Fibroblast of skin of scalp (primary cell): ENCODE measurements around the gene SLC16A8.

ENCODE experiments used
- DNase-seq: peaks from one replicate; pipeline ENCODE4 v3.0.0-alpha.2; 2013

Gene SLC16A8

DNA sequence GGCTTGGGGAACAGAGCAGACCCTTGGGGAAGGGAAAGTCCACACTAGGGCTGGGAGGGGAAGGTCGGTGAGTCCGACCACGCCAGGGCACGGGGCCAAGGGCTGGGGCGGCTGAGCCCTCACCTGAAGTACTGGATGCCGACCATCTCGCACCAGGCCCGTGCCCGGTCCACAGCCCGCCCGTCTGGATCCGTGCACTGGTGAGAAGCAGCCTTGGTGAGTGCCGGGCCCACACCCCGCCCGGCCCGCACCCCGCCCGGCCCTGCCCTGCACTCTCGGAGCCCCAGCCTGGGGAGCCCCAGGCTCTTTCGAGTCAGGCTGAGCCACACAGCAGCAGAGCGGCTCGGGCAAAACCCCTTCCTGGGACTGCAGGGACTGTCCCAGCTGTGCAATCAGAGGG is 28.4 kb upstream of the SLC16A8 start:
- DNase-seq = no peak

DNA sequence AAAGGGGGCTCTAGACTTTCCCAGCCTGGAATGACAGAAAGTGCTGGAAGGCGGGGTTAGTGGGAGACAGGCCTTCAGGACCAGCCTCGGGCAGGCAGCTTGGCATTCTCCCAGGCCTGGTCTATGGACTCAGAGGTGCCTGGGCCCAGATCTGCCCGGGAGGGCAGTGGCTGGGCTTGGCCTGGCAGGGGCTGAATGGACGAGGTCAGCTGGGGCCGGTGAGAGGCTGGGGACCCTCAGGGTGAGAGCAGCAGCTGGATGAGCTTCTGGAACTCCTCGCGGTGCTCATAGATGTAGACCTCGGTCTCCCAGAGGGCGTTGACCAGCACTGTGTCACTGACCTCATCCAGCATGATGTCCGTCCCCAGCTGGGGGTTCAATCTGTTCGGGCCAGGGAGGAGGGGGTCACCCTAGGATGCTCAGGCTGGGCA is 28.0 kb upstream of the SLC16A8 start:
- DNase-seq = no peak

GRCh38 chr22:38110863-38111852 is 27.2 kb upstream of the SLC16A8 start:
- DNase-seq = no peak

DNA sequence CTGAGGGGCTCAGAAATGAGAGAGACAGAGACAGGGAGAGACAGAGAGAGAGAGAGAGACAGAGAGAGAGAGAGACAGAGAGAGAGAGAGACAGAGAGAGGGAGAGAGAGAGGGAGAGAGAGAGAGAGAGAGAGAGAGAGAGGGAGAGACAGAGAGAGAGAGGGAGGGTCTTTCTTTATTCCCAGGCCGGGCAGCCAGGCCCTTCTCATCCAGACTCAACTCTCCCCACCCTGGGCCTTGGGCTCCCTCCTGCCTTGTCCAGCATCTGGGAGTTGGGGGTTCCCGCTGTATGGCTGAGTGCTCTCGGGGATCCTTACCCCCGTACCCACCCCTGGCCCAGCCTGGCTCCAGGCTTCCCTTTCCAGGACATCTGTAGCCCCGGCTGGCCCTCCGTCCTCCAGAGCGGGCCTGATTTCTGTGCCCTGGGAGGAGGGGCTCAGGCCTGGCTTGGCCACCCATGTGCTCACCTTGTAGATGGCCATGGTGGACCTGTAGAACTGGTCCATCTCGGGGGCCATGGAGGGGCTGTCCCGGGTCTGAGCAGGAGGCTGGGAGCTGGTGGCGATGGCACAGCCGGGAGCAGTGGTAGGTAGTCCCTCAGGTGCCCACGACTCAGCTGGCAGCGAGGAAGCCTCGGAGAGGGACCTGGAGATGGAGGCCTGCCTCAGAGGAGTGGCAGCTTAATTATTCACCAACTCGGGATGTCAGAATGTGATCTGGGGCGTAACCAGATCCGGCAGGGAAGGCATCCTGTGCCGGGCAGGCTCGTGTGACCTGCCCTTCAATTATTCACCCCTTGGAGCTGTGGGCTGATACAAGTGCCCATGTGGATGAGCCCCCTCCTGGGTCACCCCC is 26.3 kb upstream of the SLC16A8 start, which contains the start of gene BAIAP2L2:
Gene BAIAP2L2 (minus strand): TSS at position 677 of the 855 bp plus-strand sequence. CDS start 159 bp downstream, at position 518.
- DNase-seq = no peak

GRCh38 chr22:38109371-38110001 is 25.5 kb upstream of the SLC16A8 start:
- DNase-seq = no peak

DNA sequence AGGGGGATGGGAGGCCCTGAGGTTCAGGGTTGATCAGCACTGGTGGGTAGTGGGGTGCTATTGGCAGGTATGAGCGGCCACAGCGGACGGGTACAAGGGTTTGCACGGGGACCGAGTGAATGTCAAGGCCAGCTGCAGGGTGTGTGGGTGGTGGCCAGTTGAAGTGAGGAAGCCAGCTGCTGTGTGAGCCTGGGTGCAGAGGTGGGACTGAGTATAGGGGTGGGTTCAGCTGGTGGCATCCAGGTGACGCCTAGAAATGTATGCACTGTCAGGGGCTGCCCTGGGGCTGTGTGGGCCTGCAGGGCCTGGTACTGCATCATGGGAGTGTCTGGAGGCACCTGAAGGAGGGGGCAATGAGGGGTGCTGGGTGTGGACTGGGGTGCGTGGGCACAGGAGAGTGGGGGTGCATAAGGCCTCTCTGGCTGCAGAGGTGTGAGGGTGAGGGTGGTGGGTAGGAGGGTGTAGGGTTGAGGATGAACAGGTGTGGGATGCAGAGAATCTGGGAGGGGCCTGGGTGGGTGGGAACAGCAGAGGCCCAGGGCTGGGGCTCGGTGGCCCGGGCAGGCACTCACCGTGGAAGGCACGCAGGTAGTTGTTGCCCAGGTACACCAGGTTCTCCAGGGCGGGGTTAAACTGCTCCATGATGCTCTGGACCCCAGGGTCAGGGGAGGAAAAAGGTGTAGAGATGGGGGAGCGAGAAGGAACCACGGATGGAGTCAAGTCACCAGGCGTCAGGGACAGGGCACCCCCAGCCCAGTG is 24.8 kb upstream of the SLC16A8 start:
- no peak for DNase-seq

GRCh38 chr22:38107692-38108515 is 23.9 kb upstream of the SLC16A8 start:
- DNase-seq = peak; percentile 11

DNA sequence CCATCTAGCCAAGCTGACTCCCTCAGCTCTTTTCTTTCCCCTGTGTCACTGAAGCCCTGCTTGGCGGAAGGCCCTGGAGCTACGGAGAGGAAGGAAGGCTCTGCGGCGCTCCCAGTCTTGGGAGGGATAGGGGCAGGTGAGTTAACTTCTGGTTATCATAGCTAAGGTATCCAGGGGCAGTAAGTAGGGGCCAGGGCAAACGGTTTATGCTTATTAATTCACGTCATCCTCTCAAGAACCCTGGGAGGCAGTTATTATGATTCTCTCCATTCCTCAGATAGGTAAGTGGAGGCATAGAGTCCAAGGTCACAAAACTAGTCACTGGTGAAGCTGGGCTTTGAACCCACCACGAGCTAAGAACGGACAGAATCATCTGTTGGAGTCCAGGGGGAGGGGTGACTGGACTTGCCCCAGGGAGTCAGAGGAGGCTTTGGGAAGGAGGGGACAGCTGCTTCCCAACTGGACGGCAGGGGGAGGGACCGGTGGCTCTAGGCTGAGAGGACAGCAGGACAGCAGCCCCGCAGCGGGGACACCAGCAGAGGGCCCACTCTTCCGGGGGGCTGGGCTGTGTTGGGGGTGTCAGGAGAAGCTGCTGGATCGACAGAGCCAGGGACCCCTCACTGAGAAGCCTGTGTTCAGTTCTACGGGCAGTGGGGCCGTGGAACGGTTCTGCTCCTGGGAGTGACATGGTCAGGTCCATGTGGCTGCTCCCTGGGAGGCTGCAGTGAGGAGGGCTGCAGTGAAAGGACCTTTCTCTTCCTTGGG is 23.0 kb upstream of the SLC16A8 start:
- DNase-seq = no peak

DNA sequence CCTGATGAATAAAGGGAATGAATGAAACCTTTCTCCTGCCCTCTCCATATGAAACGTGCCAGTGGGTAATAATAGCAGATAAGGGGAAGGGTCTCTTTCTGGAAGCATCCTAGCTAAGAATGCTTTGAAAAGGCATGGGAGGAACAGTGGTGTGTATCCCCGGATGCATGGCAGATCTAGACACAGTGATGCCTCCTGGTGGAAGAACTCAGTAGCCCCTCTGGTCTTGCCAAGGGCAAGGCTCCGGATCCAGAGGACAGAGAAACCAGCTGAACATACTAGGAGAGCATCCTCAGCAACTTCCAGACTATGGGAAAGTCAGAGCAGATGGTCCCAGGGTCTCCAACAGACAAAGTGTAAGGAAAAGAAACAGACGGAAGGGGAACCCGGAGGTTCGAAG is 20.1 kb upstream of the SLC16A8 start:
- DNase-seq = peak; percentile 7

GRCh38 chr22:38103641-38104040 is 19.7 kb upstream of the SLC16A8 start:
- DNase-seq = no peak

DNA sequence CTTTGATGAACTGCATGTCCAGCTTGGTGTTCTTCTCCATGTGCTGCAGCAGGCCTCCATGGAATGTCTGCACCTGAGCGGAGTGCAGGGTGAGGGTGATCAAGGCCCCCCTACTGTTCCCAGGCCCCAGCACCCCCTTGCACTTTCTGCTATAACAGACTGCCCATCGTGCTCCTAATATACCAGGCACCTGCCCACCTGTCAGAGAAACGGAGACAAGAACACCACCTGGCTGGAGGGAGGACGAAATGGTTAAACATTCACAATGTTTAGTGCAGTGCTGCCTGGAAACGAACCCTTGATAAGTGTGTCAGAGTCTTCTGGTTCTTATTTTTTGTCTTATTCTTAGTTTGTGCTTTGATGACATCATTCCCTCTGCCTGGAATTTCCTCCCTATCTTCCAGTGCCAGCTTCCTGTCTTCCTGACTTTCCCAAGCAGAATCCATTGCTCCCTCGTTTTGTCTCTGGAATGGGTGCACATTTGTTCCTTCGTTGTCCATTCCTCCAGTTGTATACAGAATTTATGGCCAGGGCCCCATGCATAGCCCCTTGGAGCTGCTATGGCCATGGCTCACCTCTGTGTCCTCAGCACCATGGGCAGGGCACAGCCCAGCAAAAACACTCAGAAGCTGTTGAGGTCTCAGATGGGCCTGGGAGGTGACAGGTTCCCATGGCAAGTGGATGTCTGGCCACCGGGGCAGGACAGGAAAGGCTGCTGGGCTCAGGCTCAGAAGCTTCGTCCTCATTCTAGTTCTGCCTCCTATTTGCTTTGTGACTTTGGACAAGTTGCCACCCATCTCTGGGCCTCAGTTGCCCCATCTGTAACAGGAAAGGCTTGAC is 14.6 kb upstream of the SLC16A8 start:
- DNase-seq = peak; percentile 56

GRCh38 chr22:38097557-38098409 is 13.8 kb upstream of the SLC16A8 start:
- peak; percentile 36 for DNase-seq

DNA sequence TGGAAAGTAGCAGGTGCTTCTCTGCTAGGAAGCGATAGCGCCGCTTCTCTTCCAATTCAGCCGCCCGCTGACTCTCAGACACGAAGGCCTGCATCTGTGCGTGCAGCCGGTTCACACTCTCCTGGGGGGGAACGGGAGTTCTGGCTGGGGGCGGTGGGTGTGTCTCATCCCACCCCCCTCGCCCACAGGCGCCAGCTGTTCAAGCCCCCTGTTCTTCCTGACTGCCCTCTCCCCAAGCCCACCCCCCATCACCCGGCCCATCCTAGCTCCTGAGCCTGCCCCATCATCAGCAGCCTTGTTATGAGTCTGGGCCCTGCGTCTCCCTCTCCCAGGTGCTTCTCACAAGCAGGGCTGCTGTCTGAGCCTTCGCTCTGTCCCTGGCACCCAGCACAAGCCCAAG is 13.1 kb upstream of the SLC16A8 start:
- DNase-seq = no peak

GRCh38 chr22:38089474-38089851 is 5.5 kb upstream of the SLC16A8 start:
- DNase-seq = no peak

GRCh38 chr22:38088629-38089473 is 4.9 kb upstream of the SLC16A8 start:
- peak; percentile 9 for DNase-seq

- DNase-seq = no peak
Observed at GRCh38 chr22:38087855-38088254, 3.9 kb upstream of the SLC16A8 start.

GRCh38 chr22:38086942-38087341 is 3.0 kb upstream of the SLC16A8 start:
- DNase-seq = no peak
